GM12864 (cell line): ENCODE results near the gene RIMBP3C.
"Not testable (repeated sequence)": the region's sequence is repeated elsewhere in the genome, so short reads cannot be mapped to it uniquely, and the experiment has no call there.

Source experiments
- DNase-seq: peaks from one replicate; pipeline ENCODE4 v3.0.0-alpha.2; 2011; ENCODE audit warnings: low read depth
- H3K4me3 ChIP-seq: 2 replicates; pipeline ENCODE4 v1.5.1; 2011; ENCODE audit warnings: mild to moderate bottlenecking, low read depth, low read length, control low read depth
- CTCF ChIP-seq: IDR thresholded peaks from 2 replicates; pipeline ENCODE4 v1.5.1; 2011; ENCODE audit warnings: low read depth, mild to moderate bottlenecking, moderate library complexity, low read length, control low read depth, inconsistent platforms; ENCODE audit errors: missing control alignments

The RIMBP3C gene

GRCh38 chr22:21570398-21570797 is 19.1 kb upstream of the RIMBP3C start:
- no peak for DNase-seq
- no peak for TF ChIP-seq CTCF
- H3K4me3 ChIP-seq: peak overlapping the region; percentile 33

DNA sequence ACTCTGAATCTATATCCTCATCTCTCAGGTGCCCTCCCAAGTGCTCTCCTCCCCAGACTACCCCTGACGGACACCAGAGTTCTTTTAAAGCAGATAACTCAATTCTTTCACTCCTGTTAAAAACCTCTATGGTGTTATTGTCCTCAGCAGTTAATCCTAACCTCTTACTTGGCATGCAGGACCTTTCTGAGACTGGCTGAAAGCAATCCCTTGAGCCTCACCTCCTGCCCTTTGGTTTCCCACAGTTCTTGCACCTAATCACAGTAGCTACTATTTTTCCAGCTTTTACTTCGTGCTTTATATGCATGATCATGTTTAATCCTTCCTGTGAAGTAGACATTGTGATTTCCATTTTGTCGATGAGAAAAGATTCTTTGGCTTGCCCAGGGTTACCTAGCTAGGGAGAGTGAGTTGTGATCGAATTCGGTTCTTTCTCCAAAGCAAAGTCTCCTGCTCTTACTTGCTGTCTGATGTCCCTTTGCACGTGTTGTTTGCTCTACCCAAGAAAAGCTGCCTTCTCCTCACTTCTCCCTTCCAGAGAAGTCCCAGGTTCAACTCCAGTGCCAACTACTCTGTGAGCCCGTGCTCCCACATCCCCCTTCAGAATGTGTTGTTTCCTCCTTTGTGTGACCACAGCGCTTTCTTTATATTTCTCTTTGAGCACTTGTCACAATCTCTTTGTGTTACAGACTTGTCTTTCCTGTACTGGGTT is 18.4 kb upstream of the RIMBP3C start:
- TF ChIP-seq CTCF: no peak
- no peak for DNase-seq
- H3K4me3 ChIP-seq: peak overlapping the region; percentile 96

DNA sequence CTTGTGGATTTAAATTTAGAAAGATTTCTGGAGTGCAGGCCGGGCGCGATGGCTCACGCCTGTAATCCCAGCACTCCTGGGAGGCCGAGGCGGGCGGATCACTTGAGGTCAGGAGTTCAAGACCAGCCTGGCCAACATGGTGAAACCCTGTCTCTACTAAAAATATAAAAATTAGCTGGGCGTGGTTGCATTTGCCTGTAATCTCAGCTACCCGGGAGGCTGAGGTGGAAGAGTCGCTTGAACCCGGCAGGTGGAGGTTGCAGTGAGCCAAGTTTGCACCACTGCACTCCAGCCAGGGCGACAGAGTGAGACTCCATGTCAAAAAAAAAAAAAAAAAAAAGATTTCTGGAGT is 17.8 kb upstream of the RIMBP3C start:
- peak overlapping the region; percentile 96 for H3K4me3 ChIP-seq
- not testable (repeated sequence) for DNase-seq

- DNase-seq: no peak
- no peak for TF ChIP-seq CTCF
- H3K4me3 ChIP-seq: peak overlapping the region; percentile 96
Observed at GRCh38 chr22:21568347-21569075, 17.2 kb upstream of the RIMBP3C start.

GRCh38 chr22:21567456-21568346 is 16.4 kb upstream of the RIMBP3C start, which contains the start of gene UBE2L3:
TSS of gene UBE2L3 (plus strand) at chr22:21567714. CDS start at chr22:21567745, 31 bp downstream.
- TF ChIP-seq CTCF: no peak
- peak within 1 kb of the TSS; percentile 96 for H3K4me3 ChIP-seq
- peak; percentile 44 for DNase-seq

DNA sequence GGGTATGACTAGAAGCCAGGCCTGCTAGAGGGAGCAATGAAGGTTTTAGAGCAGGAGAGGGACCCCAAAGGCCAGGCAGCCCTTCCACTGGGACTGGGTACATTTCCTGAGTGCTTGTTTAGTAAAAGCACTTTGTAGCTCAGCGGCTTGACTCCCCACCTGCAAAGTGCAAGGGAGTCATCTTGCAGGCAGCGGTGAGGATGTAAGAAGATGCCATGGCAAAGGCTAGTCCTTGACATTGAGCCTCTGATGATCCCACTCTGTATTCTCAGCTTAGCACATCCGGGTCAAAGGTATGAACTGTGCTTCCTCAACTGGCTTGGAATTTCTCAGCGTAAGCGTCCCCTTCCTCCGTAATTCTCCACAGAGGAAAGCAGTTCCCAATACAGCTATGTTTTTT is 13.2 kb upstream of the RIMBP3C start:
- TF ChIP-seq CTCF: no peak
- H3K4me3 ChIP-seq: no peak overlapping the region
- DNase-seq: no peak

DNA sequence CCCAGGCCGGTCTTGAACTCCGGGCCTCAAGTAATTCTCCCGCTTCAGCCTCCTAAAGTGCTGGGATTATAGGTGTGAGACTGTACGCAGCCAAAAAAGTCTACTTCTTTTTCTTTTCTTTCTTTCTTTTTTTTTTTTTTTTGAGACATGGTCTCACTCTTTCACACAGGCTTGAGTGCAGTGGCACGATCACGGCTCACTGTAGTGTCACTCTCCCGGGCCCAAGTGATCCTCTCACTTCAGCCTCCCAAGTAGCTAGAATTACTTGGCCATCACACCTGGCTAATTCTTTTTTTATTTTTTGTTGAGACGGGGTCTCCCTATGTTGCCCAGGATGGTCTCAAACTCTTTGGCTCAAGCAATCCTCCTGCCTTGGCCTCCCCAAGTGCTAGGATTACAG is 12.7 kb upstream of the RIMBP3C start:
- H3K4me3 ChIP-seq: no peak overlapping the region
- no peak for TF ChIP-seq CTCF
- DNase-seq: no peak

DNA sequence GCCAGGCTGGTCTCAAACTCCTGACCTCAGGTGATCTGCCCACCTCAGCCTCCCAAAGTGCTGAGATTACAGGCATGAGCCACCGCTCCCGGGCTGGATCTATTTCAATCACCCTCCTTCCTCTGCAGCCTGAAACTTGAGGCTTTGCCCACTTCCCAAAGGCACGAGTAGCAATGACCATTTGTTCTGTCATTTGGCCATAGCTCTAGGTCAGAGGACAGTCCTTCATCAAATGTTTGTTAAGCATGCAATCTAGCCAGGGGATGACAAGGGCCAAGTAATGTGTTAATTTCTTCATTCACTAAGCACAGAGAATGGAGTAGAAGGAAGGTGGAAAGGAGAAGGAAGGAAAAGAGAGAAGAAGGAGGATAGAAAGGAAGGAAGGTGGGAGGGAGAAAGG is 9.4 kb upstream of the RIMBP3C start:
- H3K4me3 ChIP-seq, DNase-seq: not testable (repeated sequence)

DNA sequence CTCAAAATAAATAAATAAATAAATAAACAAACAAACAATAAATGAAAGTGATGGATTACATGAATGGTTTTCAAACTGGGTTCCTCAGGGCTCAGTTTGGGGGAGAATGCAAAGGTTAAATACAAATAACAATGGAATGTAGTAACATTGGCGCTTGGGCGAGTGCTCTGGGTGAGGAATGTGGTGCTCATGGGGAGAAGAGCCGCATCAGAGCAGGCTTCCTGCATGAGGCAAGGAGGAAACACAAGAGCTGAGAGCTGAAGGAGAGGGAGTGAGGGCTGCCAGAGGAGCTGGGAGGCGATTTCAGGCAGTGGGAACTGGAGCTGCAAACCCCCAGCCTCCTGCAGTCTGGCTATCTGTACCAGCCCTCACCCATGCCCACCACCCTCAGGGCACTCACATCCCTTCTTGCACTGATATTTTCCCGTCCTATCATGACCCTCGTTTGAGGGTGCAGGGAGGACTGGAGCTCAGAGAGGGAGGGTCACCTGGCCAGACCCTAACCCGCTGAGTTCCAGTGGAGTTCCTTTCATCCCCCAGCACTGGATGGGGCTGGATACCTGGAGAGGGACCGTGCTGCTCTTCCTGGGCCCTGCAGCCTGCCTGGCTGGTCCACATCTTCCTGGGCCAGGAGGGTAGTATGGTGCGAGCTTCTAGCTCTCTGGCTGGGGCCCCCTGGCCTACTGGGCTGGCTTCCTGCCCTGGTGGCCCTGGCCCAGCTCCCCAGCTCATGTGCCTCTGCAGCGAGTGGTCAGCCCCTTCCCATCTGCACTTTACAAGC is 8.3 kb upstream of the RIMBP3C start:
- not testable (repeated sequence) for H3K4me3 ChIP-seq, DNase-seq

- not testable (repeated sequence) for DNase-seq, H3K4me3 ChIP-seq
Observed at GRCh38 chr22:21550678-21551047, 598 bp downstream of the RIMBP3C start.
